HG02884 (cell line): Measurements from ENCODE around the gene PEPD.

ENCODE experiments used
- ATAC-seq: cut with Tn5 transposase; IDR thresholded peaks from one replicate; pipeline ENCODE4 v1.9.1; 2021; ENCODE audit warnings: mild to moderate bottlenecking, moderate library complexity; ENCODE audit not compliant: unreplicated experiment

The PEPD gene

GRCh38 chr19:33408538-33409434 lies 112.8 kb downstream of the PEPD start:
- no peak for ATAC-seq

DNA sequence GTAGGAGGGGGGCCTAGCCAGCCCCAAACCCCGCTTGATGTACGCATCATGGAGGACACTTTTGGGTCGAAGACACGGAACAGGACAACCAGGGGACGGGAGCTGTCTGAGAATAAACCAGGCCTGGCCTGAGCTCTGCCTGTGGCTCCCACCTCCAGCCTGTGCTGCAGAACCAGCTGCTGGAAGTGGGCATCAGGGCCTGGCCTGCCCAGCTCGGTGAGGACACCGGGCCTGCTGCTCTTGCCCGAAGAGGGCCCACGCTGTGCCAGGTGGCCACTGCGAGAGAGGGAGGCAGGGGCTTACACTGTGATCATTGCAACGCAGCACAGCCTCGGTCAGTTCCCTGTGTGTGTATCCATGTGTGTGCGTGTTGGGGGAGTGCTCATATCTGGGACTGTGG lies 113.5 kb downstream of the PEPD start:
- ATAC-seq = no peak

DNA sequence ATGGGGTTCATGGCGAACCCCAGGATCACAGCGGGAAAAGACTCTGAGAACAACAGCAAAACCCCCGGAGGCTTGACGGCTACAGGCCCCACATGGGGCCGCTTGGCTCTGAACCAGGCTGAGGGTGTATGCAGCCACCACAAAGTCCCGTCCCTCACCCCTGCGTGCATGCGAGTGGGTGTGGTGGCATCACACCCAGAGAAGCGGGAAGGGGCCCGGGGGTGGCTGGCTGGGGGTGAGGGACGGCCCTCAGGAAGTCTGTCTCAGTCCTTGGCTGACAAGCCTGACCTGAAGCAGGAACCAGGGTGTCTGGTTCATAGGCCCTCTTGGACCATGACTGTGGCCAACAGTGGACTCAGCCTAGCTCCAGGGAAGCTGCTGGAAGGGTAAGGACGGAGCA lies 113.9 kb downstream of the PEPD start:
- ATAC-seq = no peak

DNA sequence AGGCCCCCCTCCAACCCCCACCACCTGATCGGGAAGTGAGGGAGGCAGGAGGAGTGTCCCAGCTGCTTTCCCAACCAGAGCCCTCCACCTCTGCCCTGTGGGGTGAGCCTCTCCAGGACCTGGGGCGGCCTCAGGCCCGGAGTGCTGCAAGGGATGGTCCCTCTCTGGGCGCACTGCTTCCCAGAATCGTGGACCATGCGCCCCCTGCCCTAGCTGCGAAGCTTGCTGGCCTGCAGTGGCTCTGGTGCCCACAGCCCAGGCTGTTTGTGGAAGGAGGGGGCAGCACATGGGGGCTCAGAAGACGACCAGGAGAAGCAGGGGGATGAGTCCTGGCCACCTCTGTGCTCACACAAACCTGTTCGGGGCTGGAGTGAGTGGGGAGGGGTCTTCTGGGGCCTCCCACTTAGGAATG lies 114.4 kb downstream of the PEPD start:
- ATAC-seq = no peak

- ATAC-seq = no peak
Measured at GRCh38 chr19:33406521-33407139, 115.0 kb downstream of the PEPD start.

GRCh38 chr19:33405553-33406461 lies 115.8 kb downstream of the PEPD start:
- ATAC-seq = no peak

DNA sequence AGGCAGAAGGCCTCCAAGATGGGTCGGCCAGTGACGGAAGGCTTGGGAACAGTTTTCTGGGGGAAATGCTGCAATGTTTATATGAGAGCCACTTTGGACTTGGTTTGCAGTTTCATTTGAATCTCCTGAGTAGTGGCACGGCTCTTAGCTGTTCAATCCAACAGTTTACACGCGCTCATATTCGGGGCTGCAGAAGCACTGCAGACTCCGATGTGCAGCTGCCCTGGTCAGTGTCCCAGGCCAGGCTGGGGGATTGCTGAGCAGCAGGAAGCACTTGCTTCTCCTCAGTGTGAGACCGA lies 116.4 kb downstream of the PEPD start:
- no peak for ATAC-seq

DNA sequence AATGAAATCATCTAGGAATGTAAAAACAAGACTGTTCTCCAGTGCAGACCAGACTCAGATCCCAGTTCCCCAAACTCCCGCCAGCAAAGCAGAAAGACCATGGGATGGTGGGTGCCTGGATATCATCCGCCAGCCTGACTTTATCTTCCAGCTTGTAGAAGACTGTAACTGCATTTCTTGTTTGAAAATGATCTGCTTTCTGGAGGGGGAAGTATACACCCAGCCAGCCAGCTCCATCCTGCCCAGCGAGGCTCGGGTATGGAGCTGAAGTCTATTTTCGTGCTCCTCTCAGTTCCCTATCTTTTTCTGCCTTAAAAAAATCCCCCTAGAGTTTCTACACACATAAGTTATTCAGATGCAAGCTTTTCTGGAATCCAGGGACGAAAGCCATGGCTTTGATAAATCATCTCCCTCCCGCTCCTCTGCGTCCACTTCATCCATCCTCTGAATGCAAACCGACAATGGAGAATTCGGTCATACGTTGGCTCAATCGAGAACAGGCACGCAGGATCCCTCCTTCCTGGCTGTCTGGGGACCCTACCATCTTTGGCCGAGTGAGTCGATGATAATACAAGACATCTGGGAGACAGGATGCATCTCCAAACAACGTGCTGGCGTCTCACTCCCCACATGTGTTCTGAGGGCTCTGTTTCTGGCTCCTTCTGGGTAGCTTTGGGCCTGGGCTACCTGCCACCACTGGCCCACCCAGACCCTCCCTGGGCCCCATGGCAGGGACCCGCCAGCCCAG lies 116.9 kb downstream of the PEPD start:
- no peak for ATAC-seq

- no peak for ATAC-seq
Measured at GRCh38 chr19:33403973-33404304, 117.7 kb downstream of the PEPD start.

- ATAC-seq = no peak
Measured at GRCh38 chr19:33403221-33403972, 118.2 kb downstream of the PEPD start.

GRCh38 chr19:33402421-33403220 lies 119.0 kb downstream of the PEPD start:
- no peak for ATAC-seq

DNA sequence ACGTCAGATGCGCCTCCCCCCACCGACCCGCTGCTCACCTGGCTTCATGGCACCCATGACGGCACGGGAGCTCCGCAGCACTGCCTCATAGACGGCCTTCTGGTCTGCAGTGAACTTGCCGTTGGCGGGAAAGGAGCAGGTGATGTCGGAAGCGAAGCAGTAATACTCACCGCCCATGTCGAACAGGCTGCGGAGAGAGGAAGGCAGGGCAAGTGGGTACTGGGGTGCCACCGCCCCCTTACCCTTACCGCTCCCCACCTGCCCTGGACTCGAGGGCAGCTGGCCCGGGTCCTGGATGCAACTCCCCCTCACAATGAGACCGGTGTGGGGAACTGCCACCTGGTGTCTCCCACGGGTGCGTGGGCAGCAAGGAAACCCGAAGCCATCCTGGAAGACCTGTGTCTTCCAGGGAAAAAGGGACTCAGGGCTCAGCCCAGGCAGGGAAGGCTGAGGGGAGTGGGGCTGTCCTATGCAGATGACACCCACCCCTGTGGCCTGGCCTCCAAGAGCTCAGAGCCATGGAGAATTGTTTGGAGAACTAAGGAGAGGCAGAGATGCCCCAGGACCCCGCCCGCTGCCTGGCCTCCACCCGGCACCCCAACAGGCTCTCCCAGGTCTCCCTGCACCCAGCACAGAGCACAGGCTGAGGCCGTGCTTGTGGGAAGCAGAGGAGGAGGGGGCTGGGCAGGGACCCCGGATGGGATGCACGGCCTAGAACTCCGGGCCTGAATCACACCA lies 119.7 kb downstream of the PEPD start:
- ATAC-seq = no peak

DNA sequence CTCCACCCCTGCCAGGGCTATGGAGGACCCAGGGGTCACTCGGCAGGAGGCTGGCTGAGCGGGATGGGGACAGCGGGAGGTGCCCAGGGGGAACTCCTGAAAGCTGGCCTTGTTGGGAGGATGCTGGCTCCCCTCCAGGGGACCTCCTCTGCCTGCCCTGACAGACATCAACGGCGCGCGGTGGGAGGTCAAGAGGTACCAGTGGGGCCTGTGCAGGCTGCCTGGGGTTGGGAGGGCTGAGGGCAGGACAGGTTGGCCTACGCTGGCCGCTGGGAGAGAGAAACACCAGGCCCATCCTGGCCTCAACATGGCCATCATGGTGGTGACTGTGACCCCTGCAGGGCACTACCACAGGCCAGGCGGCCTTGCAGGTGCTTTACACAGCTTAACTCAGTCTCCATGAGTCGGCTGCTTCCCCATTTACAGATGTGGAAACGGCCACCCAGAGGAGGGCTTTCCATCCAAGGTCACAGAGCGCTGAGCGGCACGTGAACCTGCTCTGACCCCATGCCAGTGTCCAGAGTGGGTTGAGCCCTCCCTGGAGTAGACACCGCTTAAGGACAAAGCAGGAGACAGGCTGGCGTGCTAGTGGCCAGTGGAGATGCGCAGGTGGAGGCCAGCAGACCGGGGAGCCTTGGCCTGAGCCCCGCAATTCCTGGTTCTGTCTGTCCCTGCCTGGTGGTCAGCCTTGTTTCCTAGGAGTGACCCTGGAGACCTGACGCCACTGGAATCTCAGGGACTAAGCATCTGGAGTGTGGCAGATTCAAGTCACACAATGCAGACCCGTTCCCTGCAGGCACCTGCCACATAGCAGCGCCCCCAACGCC lies 120.5 kb downstream of the PEPD start:
- no peak for ATAC-seq

- ATAC-seq = no peak
Measured at GRCh38 chr19:33399745-33400681, 121.6 kb downstream of the PEPD start.

DNA sequence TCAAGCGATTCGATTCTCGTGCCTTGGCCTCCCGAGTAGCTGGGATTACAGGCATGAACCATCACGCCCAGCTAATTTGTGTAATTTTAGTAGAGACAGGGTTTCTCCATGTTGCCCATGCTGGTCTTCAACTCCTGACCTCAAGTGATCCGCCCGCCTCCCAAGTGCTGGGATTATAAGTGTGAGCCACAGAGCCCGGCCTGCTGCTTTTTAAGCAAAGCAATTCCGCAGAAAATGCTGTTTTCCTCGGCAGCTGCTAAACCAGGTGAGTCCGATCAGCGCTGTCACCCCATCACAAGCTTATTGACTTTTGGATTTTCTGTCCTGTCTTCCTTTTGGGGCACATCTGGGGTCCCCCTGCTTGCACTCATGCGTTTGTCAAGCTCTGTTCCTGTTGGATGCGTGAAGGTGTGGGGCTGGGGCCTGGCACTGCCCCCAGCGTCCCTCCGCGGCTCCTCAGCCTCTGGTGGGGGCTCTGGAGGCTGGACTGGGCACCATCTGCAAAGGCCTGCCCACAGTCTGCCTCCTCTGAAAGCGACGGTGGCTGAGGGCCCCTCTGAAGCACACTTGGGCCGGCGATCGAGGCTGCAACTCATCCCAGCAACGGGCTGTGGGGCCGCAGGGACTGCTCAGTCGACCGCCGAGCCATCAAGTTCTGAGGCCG lies 122.4 kb downstream of the PEPD start:
- no peak for ATAC-seq

DNA sequence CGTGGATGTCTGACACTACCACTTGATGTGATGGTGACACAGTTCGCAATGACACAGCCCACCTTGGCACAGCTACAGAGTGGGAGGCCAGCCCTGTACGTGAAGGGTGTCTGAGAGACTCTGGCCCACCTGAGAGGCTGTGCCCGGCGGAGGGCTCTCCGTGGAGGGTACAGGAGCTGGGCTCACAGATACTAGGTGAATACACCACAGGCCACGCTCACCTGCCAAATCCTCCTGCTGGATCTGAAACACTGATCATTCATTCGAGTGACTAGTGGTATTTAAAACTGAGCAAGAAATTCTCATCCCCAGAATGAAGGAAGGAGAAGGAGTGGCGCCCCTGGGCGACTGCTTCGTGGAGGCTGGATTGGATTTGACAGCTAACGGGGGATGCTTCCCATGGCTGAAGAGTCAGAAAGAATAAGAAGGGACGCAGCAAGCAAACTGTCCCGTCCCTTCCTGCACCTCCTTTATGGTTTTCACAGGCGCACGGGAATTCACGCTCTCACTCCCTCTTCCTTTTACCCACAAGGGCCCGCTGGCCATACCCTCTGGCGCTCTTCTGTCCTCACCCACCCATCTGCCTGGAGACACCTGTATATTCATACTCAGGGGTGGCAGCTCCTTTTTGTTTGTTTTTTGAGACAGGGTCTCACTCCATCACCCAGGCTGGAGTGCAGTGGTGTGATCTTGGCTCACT lies 123.1 kb downstream of the PEPD start:
- ATAC-seq = no peak
